Sigmoid colon (tissue), 7 donors: ENCODE data around the gene RNF26. TPM values are rescaled to one million over a fixed set of nuclear protein-coding genes. Genes with fewer than 3 reads are reported as not detected.

Source experiments
- DNase-seq: peaks from one replicate; pipeline ENCODE4 v3.0.0-alpha.2; 2019
- H3K27ac ChIP-seq, 4 donors: fragments of 200-600 bp; sonication (generic); one replicate each; pipeline ENCODE4 v1.5.1; 2016 to 2019; ENCODE audit warnings: mild to moderate bottlenecking in 1 of 4
- H3K27me3 ChIP-seq, 3 donors: fragments of 200-600 bp; sonication (generic); one replicate each; pipeline ENCODE4 v1.5.1; 2019; ENCODE audit warnings: mild to moderate bottlenecking in 1 of 3
- H3K36me3 ChIP-seq, 4 donors: fragments of 200-600 bp; sonication (generic); one replicate each; pipeline ENCODE4 v1.5.1; 2016 to 2019
- H3K4me1 ChIP-seq, 4 donors: fragments of 200-600 bp; sonication (generic); one replicate each; pipeline ENCODE4 v1.5.1; 2017 to 2019
- H3K4me3 ChIP-seq, 4 donors: fragments of 200-600 bp; sonication (generic); one replicate each; pipeline ENCODE4 v1.5.1; 2017 to 2019; ENCODE audit warnings: mild to moderate bottlenecking in 2 of 4, moderate library complexity in 1 of 4
- H3K9me3 ChIP-seq, 4 donors: fragments of 200-600 bp in 3 of 4; sonication (generic) in 3 of 4; one replicate each; pipeline versions ENCODE4 v1.5.1 to v1.6.1; 2013 to 2019
- EP300 ChIP-seq, 4 donors: sonication (generic); formaldehyde crosslinking; IDR thresholded peaks; one replicate each; pipeline ENCODE4 v1.6.1; 2017; ENCODE audit warnings: antibody characterized with exemption in 4 of 4
- POLR2A ChIP-seq, 2 donors: fragments of 450-650 bp; IDR thresholded peaks; one replicate each; pipeline ENCODE4 v1.6.1; 2016; ENCODE audit warnings: antibody characterized with exemption in 2 of 2, mild to moderate bottlenecking in 2 of 2, moderate library complexity in 2 of 2
- POLR2AphosphoS5 ChIP-seq, 4 donors: sonication (generic); formaldehyde crosslinking; IDR thresholded peaks; one replicate each; pipeline ENCODE4 v1.6.1; 2017; ENCODE audit warnings: antibody characterized with exemption in 4 of 4
- WGBS, 2 donors: extraction: QIAGEN DNeasy Blood & Tissue Kit; methylation state at CpG; one replicate each; pipeline ENCODE4 v1.1.7; 2013; 5-methylcytosine and 5-hydroxymethylcytosine counted together
- intact Hi-C: fragments of 100-400 bp; cut with DNase I; formaldehyde crosslinking; loops from one replicate; pipeline ENCODE4 v1.15.1; 2023
- polyA plus RNA-seq, 3 donors: library from polyadenylated mRNA; stranded (reverse); fragments of 200-250 nt; gene quantifications; one replicate each; pipeline ENCODE4 v1.2.3, GENCODE V29; 2013
- total RNA-seq, 4 donors: library from RNA; depleted of rRNA; stranded (reverse); fragments of >200 nt; gene quantifications; one replicate each; pipeline ENCODE4 v1.1.0, GENCODE V29; 2016
- TF ChIP-seq, protein P1 (sequence below), 4 experiments: fragments of 450-650 bp in 3 of 4; fragments of 200-600 bp in 1 of 4; IDR thresholded peaks; one replicate each; pipeline ENCODE4 v1.5.1; 2016 to 2019; ENCODE audit warnings: antibody characterized with exemption in 4 of 4, mild to moderate bottlenecking in 3 of 4, moderate library complexity in 2 of 4
- donor health status: healthy with polysubstance abuse.
- donor health status: Bipolar disorder and iron deficiency.
- donor health status: healthy.

RNF26 gene
- total and polyA plus RNA-seq, 7 donors = 6.2 to 26.1 (median 10.7) TPM

- WGBS, 2 donors = 79 to 81% methylated on average over 10 of the region's 10 CpGs
- no peaks in the 10 kb centered on the region for H3K9me3 ChIP-seq
- no peaks in the 10 kb centered on the region for H3K36me3 ChIP-seq
- no peaks in the 10 kb centered on the region for H3K27me3 ChIP-seq
- H3K27ac ChIP-seq = no peak overlapping the region
- H3K4me3 ChIP-seq = no peak overlapping the region
- no peak for TF ChIP-seq POLR2AphosphoS5 (IDR thresholded peaks at IDR 0.05)
- no peak for DNase-seq
- intact Hi-C loops = loop anchor here (10.0 kb wide), 1 partner anchor 365 kb away; the partner anchor contains the start of gene NECTIN1
- H3K4me1 ChIP-seq = peaks cover 0 to 50% (median 37%) of the 10 kb centered on the region in 4 donors
Measured at GRCh38 chr11:119359365-119360214, 25.3 kb downstream of the RNF26 start.

GRCh38 chr11:119361056-119361787 lies 26.9 kb downstream of the RNF26 start:
- no peaks in the 10 kb centered on the region for H3K9me3 ChIP-seq
- H3K27me3 ChIP-seq = no peaks in the 10 kb centered on the region
- TF ChIP-seq POLR2AphosphoS5 (IDR thresholded peaks at IDR 0.05) (peak in 1 of 4 donors; percentile 29), EP300 (IDR thresholded peaks at IDR 0.05) (no peak)
- TF ChIP-seq, protein P1, sequence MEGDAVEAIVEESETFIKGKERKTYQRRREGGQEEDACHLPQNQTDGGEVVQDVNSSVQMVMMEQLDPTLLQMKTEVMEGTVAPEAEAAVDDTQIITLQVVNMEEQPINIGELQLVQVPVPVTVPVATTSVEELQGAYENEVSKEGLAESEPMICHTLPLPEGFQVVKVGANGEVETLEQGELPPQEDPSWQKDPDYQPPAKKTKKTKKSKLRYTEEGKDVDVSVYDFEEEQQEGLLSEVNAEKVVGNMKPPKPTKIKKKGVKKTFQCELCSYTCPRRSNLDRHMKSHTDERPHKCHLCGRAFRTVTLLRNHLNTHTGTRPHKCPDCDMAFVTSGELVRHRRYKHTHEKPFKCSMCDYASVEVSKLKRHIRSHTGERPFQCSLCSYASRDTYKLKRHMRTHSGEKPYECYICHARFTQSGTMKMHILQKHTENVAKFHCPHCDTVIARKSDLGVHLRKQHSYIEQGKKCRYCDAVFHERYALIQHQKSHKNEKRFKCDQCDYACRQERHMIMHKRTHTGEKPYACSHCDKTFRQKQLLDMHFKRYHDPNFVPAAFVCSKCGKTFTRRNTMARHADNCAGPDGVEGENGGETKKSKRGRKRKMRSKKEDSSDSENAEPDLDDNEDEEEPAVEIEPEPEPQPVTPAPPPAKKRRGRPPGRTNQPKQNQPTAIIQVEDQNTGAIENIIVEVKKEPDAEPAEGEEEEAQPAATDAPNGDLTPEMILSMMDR (IDR thresholded peaks at IDR 0.05) = no peak
- peak overlapping the region; percentile 68 to 91 (median 76) for H3K27ac ChIP-seq
- peaks cover 0 to 60% (median 46%) of the 10 kb centered on the region in 4 donors for H3K4me1 ChIP-seq
- intact Hi-C loops = loop anchor here (10.0 kb wide), 1 partner anchor 364 kb away; the partner anchor contains the start of gene NECTIN1
- 19 to 47% methylated on average over 8 of the region's 8 CpGs for WGBS, 2 donors
- no peaks in the 10 kb centered on the region for H3K36me3 ChIP-seq
- peak; percentile 72 for DNase-seq
- no peak overlapping the region for H3K4me3 ChIP-seq

GRCh38 chr11:119361941-119362725 lies 27.8 kb downstream of the RNF26 start:
- intact Hi-C loops = loop anchor here (10.0 kb wide), 1 partner anchor 363 kb away; the partner anchor contains the start of gene NECTIN1
- Histone ChIP-seq H3K27ac (peak overlapping the region; percentile 68 to 91 (median 76)), H3K4me3 (peak overlapping the region in 1 of 4 donors; percentile 45), H3K36me3 (no peaks in the 10 kb centered on the region), H3K27me3 (no peaks in the 10 kb centered on the region), H3K4me1 (peaks cover 0 to 62% (median 48%) of the 10 kb centered on the region in 4 donors), H3K9me3 (no peaks in the 10 kb centered on the region)
- 89 to 90% methylated on average over 11 of the region's 11 CpGs for WGBS, 2 donors
- DNase-seq = no peak
- TF ChIP-seq POLR2AphosphoS5 (IDR thresholded peaks at IDR 0.05) (no peak), EP300 (IDR thresholded peaks at IDR 0.05) (no peak), POLR2A (IDR thresholded peaks at IDR 0.05) (no peak)
- TF ChIP-seq, protein P1 (IDR thresholded peaks at IDR 0.05) = no peak

DNA sequence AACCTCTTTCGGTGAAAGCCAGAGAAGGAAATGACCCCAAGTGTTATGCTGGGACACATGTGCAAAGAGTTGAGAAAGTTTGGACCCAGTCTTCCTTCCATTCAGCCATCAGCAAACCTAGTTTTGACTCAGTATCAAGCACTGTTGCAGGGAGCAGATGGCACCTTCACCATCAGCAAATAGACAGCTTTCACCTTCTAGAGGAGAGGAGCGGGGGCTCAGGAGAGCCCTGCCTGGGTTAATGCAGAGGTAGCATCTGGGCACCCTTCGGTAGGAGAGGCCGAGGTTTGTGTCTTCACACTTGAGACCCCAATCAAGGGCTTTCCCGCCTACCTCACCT lies 28.4 kb downstream of the RNF26 start:
- TF ChIP-seq POLR2A (IDR thresholded peaks at IDR 0.05) (no peak), EP300 (IDR thresholded peaks at IDR 0.05) (no peak), POLR2AphosphoS5 (IDR thresholded peaks at IDR 0.05) (no peak)
- TF ChIP-seq, protein P1 (IDR thresholded peaks at IDR 0.05) = no peak
- Histone ChIP-seq H3K36me3 (no peaks in the 10 kb centered on the region), H3K9me3 (no peaks in the 10 kb centered on the region), H3K4me1 (peaks cover 0 to 66% (median 53%) of the 10 kb centered on the region in 4 donors), H3K4me3 (peak overlapping the region in 2 of 4 donors; percentile 45 to 57), H3K27ac (peak overlapping the region; percentile 68 to 91 (median 76)), H3K27me3 (no peaks in the 10 kb centered on the region)
- 92 to 96% methylated on average over 5 of the region's 5 CpGs for WGBS, 2 donors
- intact Hi-C loops = loop anchor here (10.0 kb wide), 1 partner anchor 362 kb away; the partner anchor contains the start of gene NECTIN1
- DNase-seq = no peak
